GM23338 (cell line): Measurements from ENCODE around the gene NID1. TPM values are rescaled to one million over a fixed set of nuclear protein-coding genes. Genes with fewer than 3 reads are reported as not detected.

ENCODE experiments used
- ATAC-seq: fragments of 200-7000 bp; cut with Tn5 transposase; 3 replicates; pipeline ENCODE4 v1.9.1; 2020
- DNase-seq: peaks from one replicate; pipeline ENCODE4 v3.0.0-alpha.2; 2015; ENCODE audit warnings: low spot score
- H2AFZ ChIP-seq: fragments of 200-600 bp; sonication (generic); 2 replicates; pipeline ENCODE4 v1.8.0; 2016; ENCODE audit warnings: antibody characterized with exemption, mild to moderate bottlenecking, moderate library complexity
- H3F3A ChIP-seq: fragments of 200-600 bp; sonication (generic); replicated peaks from 2 replicates; pipeline ENCODE4 v1.8.0; 2017; ENCODE audit warnings: antibody characterized with exemption, mixed run types, low read depth
- H3K27ac ChIP-seq: fragments of 200-600 bp; sonication (generic); 2 replicates; pipeline ENCODE4 v1.6.1; 2016; ENCODE audit warnings: low read depth
- H3K27me3 ChIP-seq: fragments of 200-600 bp; sonication (generic); 2 replicates; pipeline ENCODE4 v1.8.0; 2016; ENCODE audit warnings: mild to moderate bottlenecking, mixed run types, moderate library complexity; ENCODE audit not compliant: insufficient read depth
- H3K36me3 ChIP-seq: fragments of 200-600 bp; sonication (generic); 2 replicates; pipeline ENCODE4 v1.8.0; 2016; ENCODE audit warnings: mild to moderate bottlenecking; ENCODE audit not compliant: insufficient read depth
- H3K4me1 ChIP-seq: fragments of 200-600 bp; sonication (generic); 2 replicates; pipeline ENCODE4 v1.8.0; 2016; ENCODE audit warnings: mild to moderate bottlenecking, moderate library complexity; ENCODE audit not compliant: insufficient read depth
- H3K4me2 ChIP-seq: fragments of 200-600 bp; sonication (generic); 2 replicates; pipeline ENCODE4 v1.7.1; 2017; ENCODE audit warnings: mixed run types
- H3K4me3 ChIP-seq: fragments of 200-600 bp; sonication (generic); 2 replicates; pipeline ENCODE4 v1.6.1; 2016; ENCODE audit warnings: mixed run types
- H3K79me2 ChIP-seq: fragments of 200-600 bp; sonication (generic); replicated peaks from 2 replicates; pipeline ENCODE4 v1.8.0; 2017; ENCODE audit warnings: mild to moderate bottlenecking; ENCODE audit not compliant: insufficient read depth
- H3K9me2 ChIP-seq: fragments of 200-600 bp; sonication (generic); 2 replicates; pipeline ENCODE4 v1.8.0; 2017; ENCODE audit not compliant: insufficient read depth
- H4K20me1 ChIP-seq: fragments of 200-600 bp; sonication (generic); replicated peaks from 2 replicates; pipeline ENCODE4 v1.8.0; 2017; ENCODE audit warnings: mild to moderate bottlenecking; ENCODE audit not compliant: insufficient read depth
- H3K27ac Mint-ChIP-seq: 2 replicates; pipeline ENCODE4 v1.8.0; 2020; ENCODE audit warnings: inconsistent platforms, mild to moderate bottlenecking, moderate library complexity, mixed read lengths
- H3K27me3 Mint-ChIP-seq: 3 replicates; pipeline ENCODE4 v1.8.0; 2022; ENCODE audit warnings: low read depth, mild to moderate bottlenecking, moderate library complexity, mixed read lengths, inconsistent platforms; ENCODE audit not compliant: insufficient read depth, poor library complexity
- H3K36me3 Mint-ChIP-seq: 3 replicates; pipeline ENCODE4 v1.8.0; 2021; ENCODE audit warnings: low read depth, mild to moderate bottlenecking, inconsistent platforms, moderate library complexity, mixed read lengths
- H3K4me1 Mint-ChIP-seq: 3 replicates; pipeline ENCODE4 v1.8.0; 2020; ENCODE audit warnings: mild to moderate bottlenecking, inconsistent platforms, mixed read lengths
- H3K4me3 Mint-ChIP-seq: 3 replicates; pipeline ENCODE4 v1.8.0; 2021; ENCODE audit warnings: moderate library complexity, mild to moderate bottlenecking, inconsistent platforms, mixed read lengths
- H3K9me3 Mint-ChIP-seq: 3 replicates; pipeline ENCODE4 v1.8.0; 2020; ENCODE audit warnings: moderate library complexity, mild to moderate bottlenecking, inconsistent platforms, mixed read lengths
- CREB1 ChIP-seq: fragments of 250-450 bp; sonication (Bioruptor Pico); IDR thresholded peaks from 2 replicates; pipeline ENCODE4 v1.5.0; 2020; ENCODE audit warnings: low read depth, mild to moderate bottlenecking, moderate library complexity
- CTCF ChIP-seq, 2 experiments: fragments of 200-600 bp in 1 of 2; sonication (generic) in 1 of 2; conservative IDR thresholded peaks; 2 replicates each; pipeline versions ENCODE4 v1.5.1 to v1.6.1; 2016 to 2017; ENCODE audit warnings: antibody characterized with exemption in 2 of 2, low read depth in 2 of 2, mild to moderate bottlenecking in 2 of 2, moderate library complexity in 1 of 2
- ETS1 ChIP-seq: IDR thresholded peaks from 2 replicates; pipeline ENCODE4 v1.6.1; 2016; ENCODE audit warnings: antibody characterized with exemption
- EZH2phosphoT487 ChIP-seq: fragments of 200-600 bp; sonication (generic); IDR thresholded peaks from one replicate; pipeline ENCODE4 v1.8.1; 2018; ENCODE audit warnings: antibody characterized with exemption; ENCODE audit not compliant: unreplicated experiment
- JUNB ChIP-seq: IDR thresholded peaks from one replicate; pipeline ENCODE4 v1.6.1; 2016; ENCODE audit warnings: antibody characterized with exemption; ENCODE audit not compliant: unreplicated experiment
- NANOG ChIP-seq: IDR thresholded peaks from 2 replicates; pipeline ENCODE4 v1.6.1; 2016; ENCODE audit warnings: antibody characterized with exemption, borderline replicate concordance
- POLR2AphosphoS5 ChIP-seq: IDR thresholded peaks from 2 replicates; pipeline ENCODE4 v1.6.1; 2016; ENCODE audit warnings: antibody characterized with exemption, low read depth
- REST ChIP-seq: IDR thresholded peaks from one replicate; pipeline ENCODE4 v1.6.1; 2018; ENCODE audit warnings: antibody characterized with exemption; ENCODE audit not compliant: unreplicated experiment
- STAT1 ChIP-seq: IDR thresholded peaks from one replicate; pipeline ENCODE4 v1.6.1; 2016; ENCODE audit warnings: antibody characterized with exemption; ENCODE audit not compliant: unreplicated experiment
- ZNF114 ChIP-seq: fragments of 250-450 bp; sonication (Bioruptor Pico); IDR thresholded peaks from 2 replicates; pipeline ENCODE4 v1.5.0; 2020; ENCODE audit warnings: mild to moderate bottlenecking, moderate library complexity
- ZNF331 ChIP-seq: fragments of 250-450 bp; sonication (Bioruptor Pico); IDR thresholded peaks from 2 replicates; pipeline ENCODE4 v1.5.0; 2020; ENCODE audit warnings: low read depth, mild to moderate bottlenecking, moderate library complexity
- ZNF462 ChIP-seq: fragments of 250-450 bp; sonication (Bioruptor Pico); IDR thresholded peaks from 2 replicates; pipeline ENCODE4 v1.5.0; 2020; ENCODE audit warnings: mild to moderate bottlenecking, moderate library complexity
- polyA plus RNA-seq: library from polyadenylated mRNA; unstranded; fragments of >200 nt; fragmentation: Nextera tagmentation; extraction: Ambion mirVana; gene quantifications from 2 replicates; pipeline ENCODE4 v1.2.1, GENCODE V29; 2016
- total RNA-seq: library from RNA; depleted of rRNA; stranded (reverse); fragments of >200 nt; shearing (Covaris generic); gene quantifications from 2 replicates; pipeline ENCODE4 v1.2.3, GENCODE V29; 2014

Gene NID1
- total and polyA plus RNA-seq, 2 experiments from 2014 or later, result 7.1 to 32.5 TPM

- Mint-ChIP-seq H3K27me3 (no peaks in the 10 kb centered on the region), H3K27ac (no peak overlapping the region), H3K4me1 (no peaks in the 10 kb centered on the region), H3K36me3 (no peaks in the 10 kb centered on the region), H3K4me3 (no peak overlapping the region), H3K9me3 (no peaks in the 10 kb centered on the region)
- H4K20me1 ChIP-seq, result no peaks in the 10 kb centered on the region
- H3K4me3 ChIP-seq, result no peak overlapping the region
- no peaks in the 10 kb centered on the region for H3K27me3 ChIP-seq
- H2AFZ ChIP-seq, result no peak overlapping the region
- no peaks in the 10 kb centered on the region for H3F3A ChIP-seq
- no peaks in the 10 kb centered on the region for H3K4me1 ChIP-seq
- ATAC-seq (no peak), DNase-seq (no peak)
- no peaks in the 10 kb centered on the region for H3K36me3 ChIP-seq
- H3K79me2 ChIP-seq, result no peaks in the 10 kb centered on the region
- no peak overlapping the region for H3K27ac ChIP-seq
- TF ChIP-seq ZNF114 (CRISPR knock-in tag), result no peak
- TF ChIP-seq EZH2phosphoT487, result no peak
- no peak for TF ChIP-seq STAT1
- no peak for TF ChIP-seq POLR2AphosphoS5
- no peak for TF ChIP-seq ZNF462 (CRISPR knock-in tag)
- no peak for TF ChIP-seq ZNF331 (CRISPR knock-in tag)
- no peak for TF ChIP-seq CTCF (conservative IDR thresholded peaks at IDR 0.05; ENCODE audit: low read depth in 2 of 2)
- no peak for TF ChIP-seq CREB1 (CRISPR knock-in tag)
- no peak for TF ChIP-seq ETS1
- no peak for TF ChIP-seq REST
- no peak for TF ChIP-seq NANOG
- no peak for TF ChIP-seq JUNB
- no peak overlapping the region for H3K4me2 ChIP-seq
- no peaks in the 10 kb centered on the region for H3K9me2 ChIP-seq
Measured at GRCh38 chr1:235958021-235958420, 106.9 kb downstream of the NID1 start.
